Measurements from ENCODE around the gene MCUB.

GRCh38 chr4:109578846-109579245, 18.8 kb downstream of the MCUB start:
- TF ChIP-seq CTCF (IDR thresholded peaks at IDR 0.05 in 2 of 3, conservative IDR thresholded peaks at IDR 0.05 in 1 of 3; ENCODE audit: borderline replicate concordance in 1 of 3, insufficient read depth in 1 of 3, low read depth in 2 of 3, low read length in 2 of 3) (no peak), POLR2AphosphoS5 (IDR thresholded peaks at IDR 0.05; ENCODE audit: low read depth, low read length) (no peak), SRF (IDR thresholded peaks at IDR 0.05; ENCODE audit: low read depth) (no peak)
